ENCODE results near the gene MYZAP.

GRCh38 chr15:57694279-57694678 lies 102.6 kb downstream of the MYZAP start:
- TF ChIP-seq TAF1 (IDR thresholded peaks at IDR 0.05; ENCODE audit: borderline replicate concordance, insufficient read depth, low read length), result no peak
- TF ChIP-seq POLR2AphosphoS5 (IDR thresholded peaks at IDR 0.05; ENCODE audit: low read depth, low read length), result no peak
- TF ChIP-seq REST (IDR thresholded peaks at IDR 0.05; ENCODE audit: insufficient read depth in 1 of 2, low read depth in 2 of 2, low read length in 2 of 2), result no peak
